HL-60/S4 treated with retinoic acid at 250 ng/mL for 4 days and 3 days (cell line): ENCODE measurements around the gene ZSCAN23.
"Not testable (repeated sequence)": the region's sequence is repeated elsewhere in the genome, so short reads cannot be mapped to it uniquely, and the experiment has no call there.

Experiments
- in situ Hi-C: fragments of 300-500 bp; cut with MboI; formaldehyde crosslinking; loops from 2 replicates; pipeline ENCODE4 v1.7.0; 2022; ENCODE audit warnings: low sequenced_read_pairs

The ZSCAN23 gene

DNA sequence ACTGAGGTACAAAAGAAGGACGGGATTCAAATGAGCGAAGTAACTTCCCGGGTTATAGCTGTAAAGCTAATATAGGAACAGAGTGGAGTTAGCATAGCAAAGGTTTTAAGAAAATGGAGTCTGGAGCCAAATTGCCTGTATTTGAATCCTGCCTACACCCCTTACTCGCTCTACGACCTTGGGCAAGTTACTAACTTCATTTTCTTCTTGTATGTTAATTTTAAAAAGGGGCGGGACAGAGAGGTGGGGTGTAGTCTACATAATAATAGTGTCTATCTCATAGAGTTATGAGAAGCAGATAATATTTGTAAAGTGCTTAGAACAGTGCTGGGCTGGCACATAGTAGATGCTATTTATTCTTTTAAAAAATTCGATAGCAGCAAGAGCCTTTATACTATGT lies 705 bp downstream of the ZSCAN23 start:
- in situ Hi-C loops = no loop called here

DNA sequence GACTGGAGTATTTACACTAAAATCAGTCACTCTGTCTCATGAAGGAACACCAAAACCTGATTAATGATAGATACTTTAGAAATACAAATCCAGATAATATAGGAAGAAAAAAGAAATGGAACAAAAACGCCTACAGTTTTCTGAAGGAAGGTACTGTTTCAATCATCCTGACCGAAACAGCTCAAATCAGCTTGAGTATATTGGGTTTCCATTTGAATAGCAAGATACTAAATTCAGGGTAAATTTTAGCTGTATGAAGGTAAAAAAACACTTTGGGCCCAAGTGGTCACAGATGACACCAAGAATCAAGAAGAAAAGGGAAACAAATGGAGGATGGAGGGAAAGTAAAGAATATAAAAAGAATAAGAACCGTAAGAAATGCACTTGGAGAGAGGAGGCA lies 6.9 kb downstream of the ZSCAN23 start:
- in situ Hi-C loops = no loop called here

DNA sequence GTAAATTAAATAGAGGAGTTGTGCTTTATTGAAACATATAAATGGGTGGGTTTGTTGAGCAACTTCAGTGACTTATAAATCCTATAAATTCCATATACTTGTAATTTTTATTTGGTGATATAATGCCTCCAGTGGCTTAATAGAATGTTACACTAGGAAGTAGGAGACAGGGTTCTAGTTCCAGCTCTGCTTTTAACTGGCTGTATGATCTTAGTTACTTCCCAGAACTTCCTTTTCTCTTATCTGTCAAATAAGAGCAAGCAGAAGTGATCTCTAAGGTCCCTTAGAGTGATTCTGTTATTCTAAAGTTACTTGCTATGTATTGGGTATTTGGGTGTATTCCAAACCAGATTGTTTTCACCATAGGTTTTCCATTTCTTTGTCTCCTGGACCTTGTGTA lies 10.2 kb downstream of the ZSCAN23 start:
- in situ Hi-C loops = no loop called here

DNA sequence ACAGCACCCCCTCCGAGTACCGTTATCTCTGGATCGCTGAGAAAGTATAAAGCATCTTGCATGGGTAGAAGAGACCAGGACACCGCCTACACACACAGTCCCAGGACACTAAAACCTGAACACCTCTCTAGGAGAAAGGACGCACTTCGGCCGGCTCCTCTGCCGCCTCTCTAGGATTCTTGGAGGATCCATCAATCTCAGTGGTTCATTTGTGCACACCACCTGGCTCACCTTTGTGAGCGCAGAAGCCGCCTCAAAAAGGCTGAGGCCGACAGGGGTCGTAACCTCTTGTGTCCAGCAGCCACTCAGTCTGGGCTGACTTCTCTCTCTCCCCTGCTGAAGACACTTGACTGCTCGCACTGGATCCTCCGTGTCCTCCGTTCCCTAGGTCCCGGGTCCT lies 13.5 kb downstream of the ZSCAN23 start:
- in situ Hi-C loops = no loop called here

DNA sequence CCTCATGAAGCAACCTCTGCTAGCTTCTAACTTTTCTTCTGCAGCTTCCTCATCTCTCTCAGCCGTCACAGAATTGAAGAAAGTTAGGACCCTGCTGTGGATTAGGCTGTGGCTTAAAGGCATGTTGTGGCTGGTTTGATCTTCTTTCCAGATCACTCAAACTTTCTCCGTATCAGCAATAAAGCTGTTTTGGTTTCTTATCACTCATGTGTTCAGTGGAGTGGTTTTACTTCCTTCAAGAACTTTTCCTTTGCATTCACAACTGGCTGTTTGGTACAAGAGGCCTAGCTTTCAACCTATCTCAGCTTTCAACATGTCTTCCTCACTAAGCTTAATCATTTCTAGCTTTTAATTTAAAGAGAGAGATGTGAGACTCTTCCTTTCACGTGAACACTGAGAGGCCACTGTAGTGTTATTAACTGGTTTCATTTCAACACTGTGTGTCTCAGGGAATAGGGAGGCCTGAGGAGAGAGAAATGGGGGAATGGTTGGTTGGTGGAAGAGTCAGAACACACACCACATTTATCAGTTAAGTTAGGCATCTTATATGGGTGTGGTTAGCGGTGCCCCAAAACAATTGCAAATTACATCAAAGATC lies 17.2 kb downstream of the ZSCAN23 start:
- in situ Hi-C loops = no loop called here

DNA sequence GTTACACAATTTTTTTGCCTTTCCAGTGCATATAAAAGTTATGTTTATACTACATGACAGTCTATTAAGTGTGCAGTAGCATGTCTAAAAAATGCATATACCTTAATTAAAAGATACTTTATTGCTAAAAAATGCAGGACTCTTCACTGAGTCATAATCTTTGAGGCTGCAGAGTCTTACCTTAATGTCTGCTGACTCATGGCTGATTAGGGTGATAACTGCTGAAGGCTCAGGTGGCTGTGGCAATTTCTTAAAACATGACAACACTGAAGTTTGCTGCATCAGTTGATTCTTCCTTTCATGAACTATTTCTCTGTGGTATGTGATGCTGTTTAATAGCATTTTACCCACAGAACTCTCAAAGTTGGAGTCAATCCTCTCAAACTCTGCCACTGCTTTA lies 19.1 kb downstream of the ZSCAN23 start:
- in situ Hi-C loops = no loop called here

DNA sequence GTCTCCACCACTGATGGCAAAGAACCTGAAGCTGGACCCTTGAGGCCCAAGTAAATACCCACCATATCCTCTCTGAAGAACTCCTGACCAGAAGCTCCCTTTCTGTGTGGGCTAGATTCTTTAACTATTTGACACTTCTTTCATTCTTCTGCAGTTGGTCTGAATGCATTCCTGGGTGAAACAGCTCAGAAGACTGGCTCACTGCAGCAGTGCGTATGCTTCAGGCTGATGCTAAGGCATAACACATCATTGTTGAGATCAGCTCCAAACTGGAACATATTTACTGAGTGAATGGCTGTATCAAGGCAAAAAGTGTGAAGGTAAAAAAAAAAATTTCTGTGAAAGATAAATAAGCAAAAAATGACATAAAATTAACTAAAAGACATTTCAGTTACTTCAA lies 19.7 kb downstream of the ZSCAN23 start:
- in situ Hi-C loops = no loop called here

DNA sequence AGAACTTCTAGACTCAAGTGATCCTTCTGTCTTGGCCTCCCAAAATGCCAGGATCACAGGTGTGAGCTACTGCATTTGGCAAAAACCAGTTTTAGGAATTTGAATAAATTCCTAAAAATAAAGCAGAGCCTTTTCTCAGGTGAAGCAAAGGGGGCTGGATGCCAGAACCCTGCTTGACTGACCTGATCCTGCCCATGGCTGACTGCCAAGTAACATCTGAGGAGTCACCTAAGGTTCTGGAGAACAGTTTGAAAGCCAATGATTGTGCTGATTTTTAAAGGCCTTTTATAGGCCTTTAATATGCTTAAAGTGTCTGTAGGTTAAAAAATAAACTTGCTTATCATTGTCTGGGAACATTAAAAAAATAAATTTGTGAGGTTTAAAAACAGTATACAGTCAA lies 29.6 kb downstream of the ZSCAN23 start:
- in situ Hi-C loops = no loop called here

DNA sequence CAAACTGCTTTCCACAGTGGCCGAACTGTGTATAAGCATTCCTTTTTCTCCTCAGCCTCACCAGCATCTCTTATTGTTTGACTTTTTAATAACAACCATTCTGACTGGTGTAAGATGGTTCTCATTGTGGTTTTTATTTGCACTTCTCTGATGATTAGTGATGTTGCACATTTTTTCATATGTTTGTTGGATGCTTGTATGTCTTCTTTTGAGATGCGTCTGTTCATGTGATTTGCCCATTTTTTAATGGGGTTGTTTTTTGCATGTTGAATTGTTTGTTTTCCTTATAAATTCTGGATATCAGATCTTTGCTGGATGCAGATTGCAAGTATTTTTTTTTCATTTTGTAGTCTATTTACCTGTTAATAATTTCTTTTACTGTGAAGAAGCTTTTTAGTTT lies 32.5 kb downstream of the ZSCAN23 start:
- in situ Hi-C loops = no loop called here

DNA sequence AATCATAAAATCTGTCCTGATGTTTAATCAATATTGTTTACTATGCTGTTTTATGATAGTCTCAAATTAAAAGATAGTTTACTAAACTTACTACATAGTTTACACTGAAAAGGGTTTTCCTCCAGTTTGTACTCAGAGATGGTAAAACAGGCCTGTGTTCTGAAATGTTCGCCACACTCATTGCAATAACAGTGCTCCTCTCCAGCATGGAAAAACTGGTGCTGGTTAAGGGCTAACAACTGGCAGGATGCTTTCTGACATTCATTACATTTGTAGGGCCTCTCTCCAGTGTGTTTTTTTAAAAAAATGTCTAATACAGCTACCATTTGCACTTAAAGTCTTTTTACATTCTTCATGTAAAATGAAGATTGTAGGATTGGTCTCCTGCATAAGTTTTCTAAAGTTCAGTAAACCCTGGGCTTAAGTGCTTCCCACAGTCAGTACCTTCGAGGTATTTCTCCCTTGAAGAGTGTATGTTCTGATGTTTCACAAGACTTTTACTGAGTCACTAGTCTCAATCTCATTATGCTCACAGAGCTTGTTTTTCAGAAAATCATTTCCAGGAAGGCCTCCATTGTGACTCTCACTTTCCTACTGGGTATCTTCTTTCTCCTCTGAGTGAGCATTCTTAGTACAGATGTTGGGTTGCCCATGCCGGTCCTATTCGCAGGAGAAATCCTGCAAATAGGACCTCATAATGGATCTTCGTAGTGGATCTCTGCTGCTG lies 35.1 kb downstream of the ZSCAN23 start:
- in situ Hi-C loops = no loop called here

DNA sequence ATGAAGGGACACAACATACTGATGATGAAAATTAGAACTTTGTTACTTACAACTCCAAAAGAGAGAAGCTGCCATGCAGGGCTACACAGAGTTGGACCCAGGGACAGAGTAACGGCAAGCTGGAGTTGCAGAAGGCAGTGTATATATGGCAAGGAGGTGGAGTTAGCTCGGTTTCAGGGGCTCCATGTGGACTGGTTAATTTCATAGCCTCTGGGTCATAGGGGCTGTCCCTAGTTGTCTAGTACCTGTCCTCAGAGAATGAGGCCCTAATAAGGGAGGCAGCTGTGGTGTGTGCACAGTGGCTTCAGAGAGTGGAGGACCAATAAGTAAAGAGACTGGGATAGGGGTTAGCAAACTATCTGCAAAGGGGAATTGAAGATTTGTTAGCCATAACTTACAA lies 35.9 kb downstream of the ZSCAN23 start:
- in situ Hi-C loops = no loop called here

DNA sequence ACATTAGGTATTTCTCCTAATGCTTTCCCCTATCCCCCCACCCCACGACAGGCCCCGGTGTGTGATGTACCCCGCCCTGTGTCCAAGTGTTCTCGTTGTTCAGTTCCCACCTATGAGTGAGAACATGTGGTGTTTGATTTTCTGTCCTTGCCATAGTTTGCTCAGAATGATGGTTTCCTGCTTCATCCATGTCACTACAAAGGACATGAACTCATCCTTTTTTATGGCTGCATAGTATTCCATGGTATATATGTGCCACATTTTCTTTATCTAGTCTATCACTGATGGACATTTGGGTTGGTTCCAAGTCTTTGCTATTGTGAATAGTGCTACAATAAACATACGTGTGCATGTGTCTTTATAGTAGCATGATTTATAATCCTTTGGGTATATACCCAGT lies 39.4 kb downstream of the ZSCAN23 start:
- in situ Hi-C loops = not testable (repeated sequence)

DNA sequence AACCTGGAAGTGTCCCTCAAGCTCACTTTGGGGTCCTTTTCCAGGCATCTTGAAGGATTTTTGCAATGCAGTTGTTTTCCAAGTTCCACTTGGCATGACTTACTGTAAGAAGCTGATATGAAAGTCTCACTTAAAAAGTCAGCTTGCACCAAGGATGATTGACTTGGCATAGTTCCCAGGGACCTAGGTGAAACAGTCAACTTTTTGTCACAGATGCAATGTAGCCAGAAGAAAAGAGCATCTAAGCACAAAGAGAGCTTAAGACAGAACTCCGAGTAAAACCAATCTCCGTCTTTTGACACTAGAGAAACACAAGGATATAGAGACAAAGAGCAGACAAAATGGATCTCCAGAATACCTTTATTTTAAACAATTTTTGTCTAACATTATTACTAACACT lies 41.1 kb downstream of the ZSCAN23 start:
- in situ Hi-C loops = no loop called here

DNA sequence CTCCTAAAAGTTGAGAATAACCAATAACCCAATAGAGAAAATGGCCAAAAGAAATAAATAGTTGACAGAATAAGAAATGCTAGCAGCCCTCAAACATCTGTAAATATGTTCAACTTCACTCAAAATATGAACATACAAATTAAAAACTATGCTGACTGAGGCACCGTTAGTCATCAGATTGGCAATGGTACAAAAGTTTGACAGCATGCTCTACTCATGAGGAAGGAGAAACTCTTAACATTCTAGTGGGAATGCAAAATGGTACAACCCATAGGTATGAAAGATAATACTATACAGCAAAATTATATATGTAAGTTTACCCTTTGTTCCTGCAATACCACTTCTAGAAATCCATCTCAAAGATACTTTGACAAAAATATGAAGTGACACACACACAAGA lies 42.1 kb downstream of the ZSCAN23 start:
- in situ Hi-C loops = no loop called here

DNA sequence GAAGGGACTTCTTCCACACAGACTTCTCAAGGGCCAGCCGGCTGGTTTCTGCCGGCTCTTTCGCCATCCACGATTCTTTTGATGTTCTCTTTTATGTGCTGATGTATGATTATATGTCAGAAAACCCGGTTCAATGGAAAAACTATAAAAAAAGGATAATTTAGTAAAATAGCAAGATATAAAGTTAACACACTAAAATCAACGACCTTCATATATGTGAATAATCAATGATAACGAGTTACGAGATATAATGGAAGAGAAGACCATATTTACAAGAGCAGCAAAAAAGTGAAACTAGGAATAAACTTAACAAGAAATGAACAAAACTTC lies 43.2 kb downstream of the ZSCAN23 start:
- in situ Hi-C loops = no loop called here

DNA sequence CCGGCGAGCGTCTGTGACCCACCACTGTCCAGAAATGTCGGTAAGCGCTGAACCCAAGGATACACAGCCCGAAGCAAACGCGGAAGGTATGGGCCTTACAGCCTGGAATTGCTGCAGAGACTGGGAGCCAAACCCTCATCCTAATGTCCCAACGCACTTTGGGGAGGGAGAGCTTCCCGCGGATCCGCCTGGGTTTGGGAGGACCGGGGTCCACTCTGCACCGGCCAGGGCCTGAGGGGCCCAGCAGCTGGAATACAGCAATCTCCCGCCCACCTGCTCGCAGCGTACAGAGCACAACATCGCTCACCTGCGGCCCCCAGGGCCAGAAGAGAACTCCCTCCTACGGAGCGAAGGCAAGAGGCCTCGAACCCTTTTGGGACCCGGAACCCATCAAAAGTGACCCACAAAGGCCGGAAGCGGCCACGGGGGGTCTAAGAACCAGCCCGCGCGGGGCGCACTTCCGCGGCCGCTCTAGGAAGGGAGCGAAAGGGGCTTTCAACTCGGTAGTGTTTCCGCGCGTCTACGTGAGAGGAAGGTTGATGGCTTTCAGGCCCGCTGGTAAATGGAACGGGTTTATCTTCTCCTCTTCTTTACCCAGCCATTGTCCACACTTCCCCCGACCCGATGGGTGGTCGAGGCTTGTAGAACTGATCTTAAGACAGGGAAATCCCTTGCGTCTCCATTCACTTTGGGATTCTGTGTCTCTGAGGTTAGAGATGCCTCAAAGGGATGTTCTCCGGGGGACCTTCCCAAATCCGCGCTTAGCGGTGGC lies 43.8 kb downstream of the ZSCAN23 start, which contains the start of gene ZSCAN12:
ZSCAN12 (minus strand) TSS at position 398 of the 772 bp plus-strand sequence. CDS start 1,342 bp downstream, outside the sequence.
- in situ Hi-C loops = no loop called here

DNA sequence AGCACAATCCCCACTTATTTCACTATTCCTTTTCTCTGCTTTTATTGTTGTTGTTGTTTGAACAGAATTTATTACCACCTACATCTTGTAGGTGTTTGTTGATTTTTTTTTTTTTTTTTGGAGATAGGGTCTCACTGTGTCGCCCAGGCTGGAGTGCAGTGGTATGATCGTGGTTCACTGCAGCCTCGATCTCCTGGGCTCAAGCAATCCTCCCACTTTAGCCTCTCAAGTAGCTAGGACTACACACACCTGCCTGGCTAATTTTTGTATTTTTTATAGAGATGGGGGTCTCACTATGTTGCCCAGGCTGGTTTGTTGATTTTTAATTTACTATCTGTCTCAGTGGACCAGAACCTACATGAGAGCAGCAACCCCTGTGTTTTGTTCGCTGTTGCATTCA lies 47.4 kb downstream of the ZSCAN23 start:
- in situ Hi-C loops = no loop called here

DNA sequence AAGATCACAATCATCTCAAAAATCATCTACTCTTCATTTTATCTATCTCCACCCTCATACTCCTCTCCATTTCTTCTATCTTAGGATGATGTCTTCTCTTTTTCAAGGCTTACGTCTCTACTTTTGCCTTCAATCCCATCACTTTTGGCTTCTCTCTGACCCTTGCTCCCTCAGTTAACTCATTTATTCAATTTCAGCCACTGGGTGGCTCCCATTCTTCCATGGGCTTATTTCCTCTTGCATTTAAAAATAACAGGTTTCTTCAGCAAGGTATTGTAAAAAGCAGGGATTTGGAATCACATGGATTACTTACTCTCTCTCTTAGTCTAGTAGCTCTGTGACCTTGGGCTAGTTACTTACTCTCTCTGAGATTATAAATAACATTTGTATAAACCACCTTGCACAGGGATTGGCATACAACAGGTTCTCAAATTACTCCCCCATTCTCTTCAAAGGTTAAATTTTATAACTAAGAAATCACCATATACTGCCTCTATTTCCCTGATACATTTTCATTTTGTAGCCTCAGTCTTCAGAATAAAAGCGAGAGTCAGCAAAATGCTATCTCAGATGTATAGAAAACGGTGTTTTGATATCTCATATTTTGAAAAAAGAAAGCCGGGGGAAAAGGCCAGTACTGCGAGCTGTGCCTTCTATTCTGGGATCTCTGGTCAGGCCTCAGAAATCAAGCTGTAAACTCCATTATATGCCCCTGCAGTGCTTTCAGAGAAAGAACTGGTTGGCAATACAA lies 49.2 kb downstream of the ZSCAN23 start:
- in situ Hi-C loops = no loop called here

DNA sequence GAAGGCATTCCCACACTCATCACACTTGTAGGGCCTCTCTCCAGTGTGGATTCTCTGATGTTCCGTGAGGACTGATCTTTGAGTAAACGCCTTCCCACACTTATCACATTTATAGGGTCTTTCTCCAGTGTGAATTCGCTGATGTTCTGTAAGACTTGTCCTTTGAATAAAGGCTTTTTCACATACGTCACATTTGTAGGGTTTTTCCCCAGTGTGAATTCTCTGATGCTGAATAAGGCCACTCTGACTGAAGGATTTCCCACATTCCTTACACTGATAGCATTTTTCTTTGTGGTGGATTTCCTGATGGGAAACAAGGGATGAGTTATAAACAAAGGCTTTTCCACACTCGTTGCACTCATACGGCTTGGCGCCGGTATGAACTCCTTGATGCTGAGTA lies 52.6 kb downstream of the ZSCAN23 start:
- in situ Hi-C loops = no loop called here

DNA sequence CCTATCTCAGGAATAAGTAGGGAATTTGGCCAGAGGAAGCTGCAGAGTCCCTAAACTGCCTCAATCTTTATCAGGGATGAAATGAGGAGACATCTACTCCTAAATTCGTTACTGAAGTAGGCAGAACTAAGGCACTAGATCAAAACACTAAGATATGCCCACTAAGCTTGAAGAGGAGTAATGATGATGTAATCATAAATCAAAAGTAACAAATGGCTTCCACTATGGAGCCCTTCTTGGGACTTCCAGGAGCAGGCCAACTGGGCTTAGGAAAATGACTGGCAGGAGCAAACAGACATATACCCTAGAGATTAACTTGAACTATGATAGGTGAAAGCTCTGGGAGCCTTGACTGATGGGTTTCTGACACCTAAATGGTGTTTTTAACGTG lies 59.2 kb downstream of the ZSCAN23 start:
- in situ Hi-C loops = no loop called here
